ENCODE results near the gene PFKL. TPM values are rescaled to one million over a fixed set of nuclear protein-coding genes. Genes with fewer than 3 reads are reported as not detected.
A peak's percentile ranks its signal among the peaks of the same experiment; 100 is the strongest.
"Not testable (repeated sequence)": the region's sequence is repeated elsewhere in the genome, so short reads cannot be mapped to it uniquely, and the experiment has no call there.

Gene PFKL
- polyA plus RNA-seq, 1 donor, result 117 TPM

DNA sequence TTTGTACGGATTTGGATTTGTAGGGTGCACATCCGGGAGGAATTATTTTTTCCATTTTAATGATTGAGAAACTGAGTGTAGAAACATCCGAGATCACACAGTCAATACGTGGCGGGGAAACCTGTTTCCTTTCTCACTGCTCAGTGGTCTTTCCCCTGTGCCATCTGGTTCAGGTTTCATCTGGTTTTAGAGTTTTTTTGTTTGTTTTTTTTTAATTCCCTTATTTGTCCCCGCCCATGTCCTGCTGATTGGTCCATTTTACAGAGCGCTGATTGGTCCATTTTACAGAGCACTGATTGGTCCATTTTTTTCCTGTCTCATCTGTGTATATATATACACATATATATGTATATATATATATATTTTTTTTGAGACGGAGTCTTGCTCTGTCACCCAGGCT is 59.5 kb downstream of the PFKL start:
- no peak for DNase-seq

GRCh38 chr21:44360159-44360558 is 60.3 kb downstream of the PFKL start:
- no peak for DNase-seq

- DNase-seq, result not testable (repeated sequence)
Measured at GRCh38 chr21:44361903-44362302, 62.0 kb downstream of the PFKL start.

GRCh38 chr21:44363278-44363677 is 63.4 kb downstream of the PFKL start:
- DNase-seq, result no peak

GRCh38 chr21:44364151-44365053 is 64.5 kb downstream of the PFKL start:
- no peak for DNase-seq

GRCh38 chr21:44365251-44365966 is 65.6 kb downstream of the PFKL start:
- DNase-seq, result no peak

DNA sequence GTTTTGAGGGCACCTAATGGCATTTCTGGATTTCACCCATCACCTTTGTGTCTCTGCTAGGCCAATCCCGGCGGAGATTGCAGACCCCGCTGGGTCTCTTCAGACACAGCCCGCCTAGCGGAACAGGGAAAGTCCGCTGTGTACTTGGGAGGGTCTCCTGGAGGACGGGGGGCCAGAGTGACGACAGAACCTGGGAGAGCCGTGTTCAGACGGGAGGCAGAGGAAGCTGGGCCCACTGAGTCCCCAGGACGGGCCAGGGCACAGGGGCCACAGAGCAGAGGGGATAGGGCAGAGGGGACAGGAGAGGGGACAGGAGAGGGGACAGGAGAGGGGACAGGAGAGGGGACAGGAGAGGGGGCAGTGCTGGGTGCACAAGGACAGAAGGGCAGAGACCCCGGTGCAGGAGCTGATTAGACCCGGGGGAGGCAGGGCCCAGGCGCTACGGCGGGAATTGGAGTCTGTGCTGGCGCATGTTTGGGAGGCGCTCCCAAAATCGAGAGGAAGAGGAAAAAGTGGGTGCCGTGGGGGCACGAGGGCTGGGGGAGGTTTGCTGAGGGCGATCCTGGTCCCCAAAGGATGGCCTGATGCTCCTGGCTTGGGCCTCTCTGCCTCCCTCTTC is 66.2 kb downstream of the PFKL start:
- no peak for DNase-seq

- no peak for DNase-seq
Measured at GRCh38 chr21:44366586-44367211, 66.8 kb downstream of the PFKL start.

DNA sequence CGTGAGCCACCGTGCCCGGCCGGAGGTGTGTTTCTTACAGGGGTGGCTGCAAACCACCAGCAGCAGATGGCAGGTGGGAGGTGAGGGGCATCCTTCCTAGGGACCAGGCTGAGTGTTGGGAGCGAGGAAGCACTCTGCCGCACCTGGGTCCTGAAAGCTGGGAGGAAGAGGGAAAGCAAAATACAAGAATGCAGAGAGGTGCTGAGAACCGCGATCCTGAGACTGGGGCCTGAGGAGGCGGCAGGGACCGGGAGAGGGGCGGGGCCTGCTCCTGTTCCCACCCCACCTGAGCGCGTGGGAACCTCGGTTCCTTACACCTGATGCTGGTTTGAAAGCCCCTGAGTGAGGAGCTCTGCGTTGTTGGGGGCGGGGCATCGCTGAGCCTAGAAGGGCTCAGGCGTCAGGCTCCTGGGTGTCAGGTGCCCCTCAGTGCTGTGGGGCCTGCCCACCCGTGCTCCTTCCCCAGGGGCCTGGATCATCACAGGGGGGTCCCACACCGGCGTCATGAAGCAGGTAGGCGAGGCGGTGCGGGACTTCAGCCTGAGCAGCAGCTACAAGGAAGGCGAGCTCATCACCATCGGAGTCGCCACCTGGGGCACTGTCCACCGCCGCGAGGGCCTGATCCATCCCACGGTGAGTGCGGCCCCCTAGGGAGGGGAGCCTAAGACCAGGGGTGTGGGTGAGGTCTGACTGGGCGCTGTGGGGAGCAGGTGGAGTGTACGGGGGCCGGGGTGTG is 69.0 kb downstream of the PFKL start:
- DNase-seq, result no peak

GRCh38 chr21:44370027-44370735 is 70.3 kb downstream of the PFKL start:
- peak; percentile 36 for DNase-seq

DNA sequence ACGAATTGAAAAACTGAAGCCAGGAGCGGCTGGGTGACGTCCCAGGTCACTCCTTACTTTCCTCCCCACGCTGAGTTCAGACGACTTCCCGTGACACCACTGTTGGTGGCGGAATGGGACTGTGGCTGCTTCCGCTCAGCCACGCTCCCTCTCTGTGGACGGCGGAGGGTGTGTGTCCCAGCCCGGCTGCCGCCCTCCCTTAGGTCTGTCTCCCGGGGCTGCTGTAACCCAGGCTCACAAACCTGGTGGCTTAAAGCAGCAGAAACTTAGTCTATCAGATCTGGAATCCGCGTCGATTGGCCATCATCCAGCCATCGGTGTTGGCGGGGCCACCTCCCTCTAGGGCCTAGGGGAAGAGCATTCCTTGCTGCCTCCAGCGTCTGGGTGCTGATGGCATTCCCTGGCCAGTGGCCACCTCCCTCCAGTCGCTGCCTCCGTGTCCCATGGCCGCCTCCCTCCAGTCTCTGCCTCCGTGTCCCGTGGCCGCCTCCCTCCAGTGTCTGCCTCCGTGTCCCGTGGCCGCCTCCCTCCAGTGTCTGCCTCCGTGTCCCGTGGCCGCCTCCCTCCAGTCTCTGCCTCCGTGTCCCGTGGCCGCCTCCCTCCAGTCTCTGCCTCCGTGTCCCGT is 71.0 kb downstream of the PFKL start:
- DNase-seq, result no peak

DNA sequence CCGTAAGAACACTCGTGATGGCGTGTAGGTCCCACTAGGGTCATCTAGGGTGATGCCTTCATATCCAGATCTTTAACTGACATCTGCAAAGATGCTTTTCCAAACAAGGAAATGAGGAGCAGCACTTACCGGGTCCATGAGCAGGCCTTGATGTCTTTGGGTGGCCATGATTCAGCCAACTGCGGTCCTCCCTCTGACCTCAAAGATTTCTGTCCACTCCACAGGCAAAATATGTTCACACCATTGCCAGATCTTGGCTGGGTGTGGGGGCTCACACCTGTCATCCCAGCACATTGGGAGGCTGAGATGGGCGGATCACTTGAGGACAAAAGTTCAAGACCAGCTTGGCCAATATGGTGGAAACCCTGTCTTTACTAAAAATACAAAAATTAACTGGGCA is 71.7 kb downstream of the PFKL start:
- DNase-seq, result no peak

GRCh38 chr21:44372616-44373015 is 72.8 kb downstream of the PFKL start:
- no peak for DNase-seq

DNA sequence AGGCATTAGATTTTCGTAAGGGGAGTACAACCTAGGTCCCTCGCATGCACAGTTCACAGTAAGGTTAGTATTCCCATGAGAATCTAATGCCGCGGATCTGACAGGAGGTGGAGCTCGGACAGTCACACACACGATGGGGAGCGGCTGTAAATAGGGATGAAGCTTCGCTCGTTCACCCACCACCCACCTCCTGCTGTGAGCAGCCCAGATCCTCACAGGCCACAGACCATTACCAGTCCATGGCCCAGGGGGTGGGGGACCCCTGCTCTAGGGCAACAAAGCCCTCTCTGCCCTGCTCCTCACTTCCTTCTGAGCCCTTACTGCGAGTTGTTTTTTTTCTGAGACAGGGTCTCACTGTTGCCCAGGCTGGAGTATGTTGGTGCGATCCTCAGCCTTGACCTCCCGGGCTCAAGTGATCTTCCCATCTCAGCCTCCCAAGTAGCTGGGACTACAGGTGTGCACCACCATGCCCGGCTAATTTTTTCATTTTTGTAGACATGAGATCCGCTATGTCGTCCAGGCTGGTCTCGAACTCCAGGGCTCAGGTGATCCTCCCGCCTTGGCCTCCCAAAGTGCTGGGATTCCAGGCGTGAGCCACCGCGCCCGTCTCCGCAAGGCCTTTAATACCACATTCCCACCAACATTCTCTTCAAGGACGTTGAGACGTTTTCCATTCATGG is 74.9 kb downstream of the PFKL start:
- no peak for DNase-seq

DNA sequence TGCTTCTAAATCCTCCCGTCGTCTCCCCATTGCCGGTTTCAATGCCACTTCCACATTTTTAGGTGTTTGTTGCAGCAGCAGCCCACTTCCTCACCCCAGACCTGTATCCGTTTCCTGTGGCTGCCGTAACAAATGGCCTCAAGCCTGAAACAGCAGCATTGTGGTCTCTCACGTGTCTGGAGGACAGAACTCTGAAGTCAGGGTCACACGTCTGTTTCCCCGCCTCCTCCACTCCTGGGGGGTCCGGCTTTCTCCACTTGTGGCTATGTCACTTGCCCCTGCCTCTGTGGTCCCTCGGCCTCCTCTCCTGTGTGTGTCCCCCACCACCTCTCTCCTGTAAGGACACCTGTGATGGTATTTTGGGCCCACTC is 75.4 kb downstream of the PFKL start:
- no peak for DNase-seq

- DNase-seq, result no peak
Measured at GRCh38 chr21:44375761-44376241, 75.9 kb downstream of the PFKL start.

DNA sequence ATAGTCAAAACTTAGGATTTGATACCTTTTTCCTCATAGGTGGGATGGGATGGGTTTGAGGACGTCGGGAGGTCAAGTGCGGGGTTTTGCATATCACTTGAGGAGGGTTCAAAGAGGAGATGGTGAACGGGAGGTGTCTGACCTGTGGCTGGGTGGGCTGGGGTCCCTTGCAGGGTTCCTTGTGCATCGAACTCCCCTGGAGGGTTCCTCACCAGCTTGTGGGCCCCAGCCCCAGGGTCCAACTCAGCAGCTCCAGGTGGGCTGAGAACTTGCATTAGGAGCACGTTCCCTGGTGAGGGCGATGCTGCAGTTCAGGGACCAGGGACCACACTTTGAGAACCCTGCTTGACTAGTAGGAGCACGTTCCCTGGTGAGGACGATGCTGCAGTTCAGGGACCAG is 76.8 kb downstream of the PFKL start:
- DNase-seq, result no peak

Measured in left kidney (tissue), 2 donors.